DND-41 (cell line): ENCODE data around the gene GSC.

Source experiments
- ATAC-seq: fragments of 200-7000 bp; cut with Tn5 transposase; 3 replicates; pipeline ENCODE4 v1.9.1; 2021; ENCODE audit warnings: low read depth; ENCODE audit not compliant: insufficient read depth
- DNase-seq: peaks from one replicate; pipeline ENCODE4 v3.0.0-alpha.2; 2020
- H2AFZ ChIP-seq: 2 replicates; pipeline ENCODE4 v1.6.0; 2012; ENCODE audit warnings: low read depth, low read length
- H3K27ac ChIP-seq: 2 replicates; pipeline ENCODE4 v1.5.1; 2012; ENCODE audit warnings: low read length, inconsistent platforms
- H3K27me3 ChIP-seq: fragments of 200-600 bp; sonication (generic); 2 replicates; pipeline ENCODE4 v1.6.0; 2012; ENCODE audit warnings: low read length, mild to moderate bottlenecking, inconsistent platforms; ENCODE audit not compliant: insufficient read depth, poor library complexity
- H3K36me3 ChIP-seq: 2 replicates; pipeline ENCODE4 v1.5.1; 2012; ENCODE audit warnings: low read length, inconsistent platforms; ENCODE audit not compliant: insufficient read depth
- H3K4me1 ChIP-seq: 2 replicates; pipeline ENCODE4 v1.5.1; 2012; ENCODE audit warnings: mild to moderate bottlenecking, low read length; ENCODE audit not compliant: insufficient read depth
- H3K4me2 ChIP-seq: 2 replicates; pipeline ENCODE4 v1.6.0; 2012; ENCODE audit warnings: mild to moderate bottlenecking, moderate library complexity, low read length, inconsistent platforms; ENCODE audit not compliant: insufficient read depth
- H3K4me3 ChIP-seq, 2 experiments: fragments of 200-600 bp in 1 of 2; shearing (Covaris generic) in 1 of 2; 2 replicates each; pipeline ENCODE4 v1.5.1; 2012 to 2016; ENCODE audit warnings: inconsistent platforms in 2 of 2, low read length in 2 of 2, mild to moderate bottlenecking in 2 of 2, low read depth in 1 of 2, moderate library complexity in 1 of 2
- H3K79me2 ChIP-seq: 2 replicates; pipeline ENCODE4 v1.6.0; 2012; ENCODE audit warnings: low read length, inconsistent platforms; ENCODE audit not compliant: insufficient read depth
- H3K9ac ChIP-seq: 2 replicates; pipeline ENCODE4 v1.6.0; 2012; ENCODE audit warnings: low read depth, mild to moderate bottlenecking, inconsistent platforms, low read length, moderate library complexity
- H3K9me3 ChIP-seq: 2 replicates; pipeline ENCODE4 v1.5.1; 2012; ENCODE audit warnings: low read length, moderate library complexity, mild to moderate bottlenecking, inconsistent platforms; ENCODE audit not compliant: insufficient read depth, severe bottlenecking
- H4K20me1 ChIP-seq: 2 replicates; pipeline ENCODE4 v1.6.0; 2012; ENCODE audit warnings: low read length; ENCODE audit not compliant: insufficient read depth
- EZH2 ChIP-seq: IDR thresholded peaks from 3 replicates; pipeline ENCODE4 v1.6.1; 2012; ENCODE audit warnings: borderline replicate concordance, low read depth, mild to moderate bottlenecking, moderate library complexity, low read length, inconsistent platforms; ENCODE audit not compliant: severe bottlenecking
- TF ChIP-seq, protein P1 (sequence below): IDR thresholded peaks from 2 replicates; pipeline ENCODE4 v1.5.1; 2012; ENCODE audit warnings: borderline replicate concordance, low read length, moderate library complexity, mild to moderate bottlenecking; ENCODE audit not compliant: poor library complexity, severe bottlenecking; ENCODE audit errors: extremely low read depth

Gene GSC

DNA sequence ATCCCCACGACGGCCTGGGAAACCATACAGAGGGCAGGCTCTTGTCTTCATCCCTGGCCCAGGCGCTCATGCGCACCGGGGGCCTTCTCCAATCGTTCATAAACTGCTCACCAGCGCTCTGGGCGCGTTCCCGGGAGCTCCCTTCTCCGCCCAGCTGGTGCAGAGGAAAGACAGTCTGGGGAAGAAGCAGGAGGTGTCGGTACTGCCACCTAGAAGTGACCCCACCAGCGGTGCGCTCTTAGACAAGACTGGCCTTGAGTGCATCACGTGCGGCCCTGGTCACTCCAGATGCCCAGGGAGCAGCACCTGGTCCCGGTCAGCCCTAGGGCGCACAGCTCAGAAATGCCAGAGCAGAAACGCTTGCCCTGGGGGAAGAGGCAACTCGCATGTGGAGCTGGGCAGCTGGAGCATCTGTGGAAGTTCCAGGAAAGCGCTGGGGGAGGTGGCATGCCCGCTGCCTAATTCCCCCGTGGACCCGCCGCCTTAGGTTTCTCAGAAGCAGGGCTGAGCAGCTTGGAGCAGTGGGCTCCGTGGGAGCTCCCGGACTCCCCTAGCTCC, 2.5 kb downstream of the GSC start:
- Histone ChIP-seq H3K36me3 (no peaks in the 10 kb centered on the region), H3K27me3 (peaks cover 3% of the 10 kb centered on the region), H3K9ac (no peak overlapping the region), H3K4me3 (no peak overlapping the region), H2AFZ (no peak overlapping the region), H3K79me2 (no peaks in the 10 kb centered on the region), H3K4me1 (peaks cover 9% of the 10 kb centered on the region), H3K4me2 (no peak overlapping the region), H4K20me1 (no peaks in the 10 kb centered on the region), H3K9me3 (no peaks in the 10 kb centered on the region), H3K27ac (no peak overlapping the region)
- TF ChIP-seq, protein P1, sequence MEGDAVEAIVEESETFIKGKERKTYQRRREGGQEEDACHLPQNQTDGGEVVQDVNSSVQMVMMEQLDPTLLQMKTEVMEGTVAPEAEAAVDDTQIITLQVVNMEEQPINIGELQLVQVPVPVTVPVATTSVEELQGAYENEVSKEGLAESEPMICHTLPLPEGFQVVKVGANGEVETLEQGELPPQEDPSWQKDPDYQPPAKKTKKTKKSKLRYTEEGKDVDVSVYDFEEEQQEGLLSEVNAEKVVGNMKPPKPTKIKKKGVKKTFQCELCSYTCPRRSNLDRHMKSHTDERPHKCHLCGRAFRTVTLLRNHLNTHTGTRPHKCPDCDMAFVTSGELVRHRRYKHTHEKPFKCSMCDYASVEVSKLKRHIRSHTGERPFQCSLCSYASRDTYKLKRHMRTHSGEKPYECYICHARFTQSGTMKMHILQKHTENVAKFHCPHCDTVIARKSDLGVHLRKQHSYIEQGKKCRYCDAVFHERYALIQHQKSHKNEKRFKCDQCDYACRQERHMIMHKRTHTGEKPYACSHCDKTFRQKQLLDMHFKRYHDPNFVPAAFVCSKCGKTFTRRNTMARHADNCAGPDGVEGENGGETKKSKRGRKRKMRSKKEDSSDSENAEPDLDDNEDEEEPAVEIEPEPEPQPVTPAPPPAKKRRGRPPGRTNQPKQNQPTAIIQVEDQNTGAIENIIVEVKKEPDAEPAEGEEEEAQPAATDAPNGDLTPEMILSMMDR, result no peak
- TF ChIP-seq EZH2, result no peak
- DNase-seq (no peak), ATAC-seq (no peak)

- ATAC-seq (no peak), DNase-seq (no peak)
- H3K4me3 ChIP-seq, result no peak overlapping the region
- H3K9me3 ChIP-seq, result no peaks in the 10 kb centered on the region
- no peak overlapping the region for H3K27ac ChIP-seq
- TF ChIP-seq, protein P1, result no peak
- no peak for TF ChIP-seq EZH2
- no peaks in the 10 kb centered on the region for H4K20me1 ChIP-seq
- H3K27me3 ChIP-seq, result peaks cover 3% of the 10 kb centered on the region
- H3K79me2 ChIP-seq, result no peaks in the 10 kb centered on the region
- peaks cover 21% of the 10 kb centered on the region for H3K4me1 ChIP-seq
- H3K4me2 ChIP-seq, result no peak overlapping the region
- no peaks in the 10 kb centered on the region for H3K36me3 ChIP-seq
- H3K9ac ChIP-seq, result no peak overlapping the region
- no peak overlapping the region for H2AFZ ChIP-seq
Observed at GRCh38 chr14:94764573-94764972, 5.3 kb downstream of the GSC start.

DNA sequence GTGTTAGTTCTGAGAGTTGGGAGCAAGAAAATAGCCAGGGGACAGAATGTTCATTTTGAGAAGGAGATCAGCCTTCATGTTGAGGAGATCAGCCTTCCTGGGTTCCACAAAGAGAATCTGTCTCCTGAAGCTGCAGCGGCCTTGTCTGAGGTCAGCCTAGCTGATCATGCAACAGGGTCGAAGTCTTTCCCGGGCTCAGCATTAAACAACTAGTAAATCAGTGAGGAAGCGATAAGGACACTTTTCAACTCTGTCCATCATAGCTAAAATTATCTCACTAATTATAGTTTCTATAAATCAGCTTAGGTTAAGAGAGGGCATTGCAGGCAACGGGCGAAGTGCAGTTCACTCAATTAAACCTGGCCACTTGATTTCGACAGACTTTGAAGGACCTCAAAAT, 7.5 kb downstream of the GSC start:
- Histone ChIP-seq H3K27me3 (peaks cover 3% of the 10 kb centered on the region), H3K4me2 (no peak overlapping the region)

More for the DNA sequence above, 7.5 kb downstream of the GSC start:
- Histone ChIP-seq H3K36me3 (no peaks in the 10 kb centered on the region), H4K20me1 (no peaks in the 10 kb centered on the region), H3K79me2 (no peaks in the 10 kb centered on the region), H3K4me1 (peaks cover 21% of the 10 kb centered on the region), H3K9me3 (no peaks in the 10 kb centered on the region), H3K27ac (peak overlapping the region; percentile 59), H2AFZ (no peak overlapping the region), H3K9ac (no peak overlapping the region), H3K4me3 (no peak overlapping the region)
- DNase-seq (no peak), ATAC-seq (0 out of 3 replicates have a peak, but pooled peaks have one; percentile 4)
- TF ChIP-seq EZH2, result no peak
- TF ChIP-seq, protein P1, result no peak
